OCI-LY7 (cell line): ENCODE results near the gene KAZALD1. TPM values are rescaled to one million over a fixed set of nuclear protein-coding genes. Genes with fewer than 3 reads are reported as not detected.

ENCODE experiments used
- BruUV-seq: library from RNA; stranded (reverse); fragments of 400-500 nt; replicated peaks from 2 replicates; lab custom pipeline; 2021; lab: Mats Ljungman, UMichigan
- CTCF ChIA-PET: fragments of 300-600 bp; sonication (Branson Sonifier 250); formaldehyde crosslinking; loops from one replicate; lab custom pipeline; 2022; ENCODE audit warnings: antibody characterized with exemption; ENCODE audit not compliant: unreplicated experiment; lab: Charles Lee
- POLR2A ChIA-PET: fragments of 300-600 bp; sonication (Branson Sonifier 250); formaldehyde crosslinking; loops from one replicate; lab custom pipeline; 2022; ENCODE audit warnings: antibody characterized with exemption; lab: Charles Lee
- DNase-seq: peaks from one replicate; pipeline ENCODE4 v3.0.0-alpha.2; 2015; ENCODE audit warnings: low spot score
- H2AFZ ChIP-seq: fragments of 200-600 bp; sonication (generic), shearing (Covaris generic); 2 replicates; pipeline ENCODE4 v1.6.1; 2014; ENCODE audit warnings: mild to moderate bottlenecking, antibody characterized with exemption, low read length, moderate library complexity
- H3K27ac ChIP-seq: fragments of 200-600 bp; sonication (generic); 2 replicates; pipeline ENCODE4 v1.5.1; 2014; ENCODE audit warnings: mixed run types, low read depth, mild to moderate bottlenecking, moderate library complexity, low read length, inconsistent platforms; ENCODE audit not compliant: poor library complexity, severe bottlenecking
- H3K36me3 ChIP-seq: fragments of 200-600 bp; sonication (generic); 2 replicates; pipeline ENCODE4 v1.6.1; 2014; ENCODE audit warnings: mild to moderate bottlenecking, antibody characterized with exemption, low read length, moderate library complexity, mixed read lengths; ENCODE audit not compliant: insufficient read depth
- H3K4me1 ChIP-seq: fragments of 200-600 bp; sonication (generic); 2 replicates; pipeline ENCODE4 v1.5.1; 2014; ENCODE audit warnings: mild to moderate bottlenecking, low read length; ENCODE audit not compliant: insufficient read depth, poor library complexity, severe bottlenecking
- H3K4me2 ChIP-seq: fragments of 200-600 bp; sonication (generic); 2 replicates; pipeline ENCODE4 v1.6.1; 2014; ENCODE audit warnings: mild to moderate bottlenecking, low read length
- H3K4me3 ChIP-seq: fragments of 200-600 bp; sonication (generic); 2 replicates; pipeline ENCODE4 v1.5.1; 2014; ENCODE audit warnings: mild to moderate bottlenecking, low read depth, low read length; ENCODE audit not compliant: poor library complexity, severe bottlenecking
- H3K79me2 ChIP-seq: fragments of 200-600 bp; sonication (generic); 2 replicates; pipeline ENCODE4 v1.6.1; 2016; ENCODE audit warnings: low read depth, mild to moderate bottlenecking, low read length, moderate library complexity, mixed read lengths; ENCODE audit not compliant: insufficient read depth
- H3K9me2 ChIP-seq: fragments of 200-600 bp; sonication (generic); 2 replicates; pipeline ENCODE4 v1.6.1; 2016; ENCODE audit warnings: mild to moderate bottlenecking, low read length, mixed read lengths; ENCODE audit not compliant: insufficient read depth
- H3K9me3 ChIP-seq: fragments of 200-600 bp; sonication (generic); 2 replicates; pipeline ENCODE4 v1.6.1; 2014; ENCODE audit warnings: mild to moderate bottlenecking, mixed run types, low read length, mixed read lengths
- H4K20me1 ChIP-seq: fragments of 200-600 bp; sonication (generic); 2 replicates; pipeline ENCODE4 v1.6.1; 2014; ENCODE audit warnings: mild to moderate bottlenecking, antibody characterized with exemption, low read length, moderate library complexity, mixed read lengths; ENCODE audit not compliant: insufficient read depth
- CTCF ChIP-seq: fragments of 200-600 bp; sonication (generic); conservative IDR thresholded peaks from 2 replicates; pipeline ENCODE4 v1.5.1; 2014; ENCODE audit warnings: mild to moderate bottlenecking, antibody characterized with exemption, low read length, moderate library complexity, mixed read lengths
- EZH2phosphoT487 ChIP-seq: fragments of 200-600 bp; sonication (generic); IDR thresholded peaks from 2 replicates; pipeline ENCODE4 v1.6.1; 2018; ENCODE audit warnings: low read depth, borderline replicate concordance, mild to moderate bottlenecking, mixed run types, antibody characterized with exemption, low read length, moderate library complexity, mixed read lengths
- intact Hi-C: fragments of 100-400 bp; cut with micrococcal nuclease; formaldehyde crosslinking; loops from one replicate; pipeline ENCODE4 v1.10.0; 2022; ENCODE audit not compliant: unreplicated experiment
- total RNA-seq, 2 experiments: library from RNA; depleted of rRNA in 1 of 2; stranded (reverse); fragments of >200 nt in 1 of 2; shearing (Covaris generic) in 1 of 2; gene quantifications; 2 replicates each; pipeline ENCODE4 v1.2.3, GENCODE V29; 2014 to 2022

KAZALD1 gene
- total RNA-seq, 2 experiments from 2014 or later: 18.8 to 36.4 TPM

GRCh38 chr10:101106351-101106750 is 44.6 kb downstream of the KAZALD1 start:
- H3K4me1 ChIP-seq: no peaks in the 10 kb centered on the region
- no peak for DNase-seq
- no peaks in the 10 kb centered on the region for H3K9me3 ChIP-seq
- no peaks in the 10 kb centered on the region for H3K36me3 ChIP-seq
- no peak overlapping the region for H2AFZ ChIP-seq
- BruUV-seq: no TSS peak
- ChIA-PET POLR2A (interaction anchor here (0.6 kb wide), 2 partner anchors 436 to 691 kb away, joined by 3 read pairs; no protein-coding TSS in a partner anchor), CTCF (no interaction called here)
- intact Hi-C loops: no loop called here
- no peak for TF ChIP-seq EZH2phosphoT487
- no peak for TF ChIP-seq CTCF
- H3K79me2 ChIP-seq: no peaks in the 10 kb centered on the region
- H3K27ac ChIP-seq: no peak overlapping the region
- no peaks in the 10 kb centered on the region for H4K20me1 ChIP-seq
- no peak overlapping the region for H3K4me3 ChIP-seq
- H3K9me2 ChIP-seq: no peaks in the 10 kb centered on the region
- H3K4me2 ChIP-seq: no peak overlapping the region

- Histone ChIP-seq H3K9me3 (no peaks in the 10 kb centered on the region), H3K4me2 (no peak overlapping the region), H3K4me3 (no peak overlapping the region), H3K79me2 (no peaks in the 10 kb centered on the region), H4K20me1 (no peaks in the 10 kb centered on the region), H2AFZ (no peak overlapping the region), H3K27ac (no peak overlapping the region), H3K4me1 (no peaks in the 10 kb centered on the region), H3K36me3 (no peaks in the 10 kb centered on the region), H3K9me2 (no peaks in the 10 kb centered on the region)
- no peak for DNase-seq
- POLR2A ChIA-PET: no interaction called here
- intact Hi-C loops: no loop called here
- BruUV-seq: no TSS peak
- CTCF ChIA-PET: no interaction called here
- TF ChIP-seq EZH2phosphoT487 (no peak), CTCF (no peak)
Measured at GRCh38 chr10:101107771-101108170, 46.0 kb downstream of the KAZALD1 start.

GRCh38 chr10:101110856-101111523 is 49.2 kb downstream of the KAZALD1 start:
- H3K9me3 ChIP-seq: no peaks in the 10 kb centered on the region
- H3K27ac ChIP-seq: no peak overlapping the region
- POLR2A ChIA-PET: no interaction called here
- no peaks in the 10 kb centered on the region for H3K9me2 ChIP-seq
- H2AFZ ChIP-seq: no peak overlapping the region
- H3K4me1 ChIP-seq: no peaks in the 10 kb centered on the region
- intact Hi-C loops: no loop called here
- H3K36me3 ChIP-seq: no peaks in the 10 kb centered on the region
- no peak overlapping the region for H3K4me3 ChIP-seq
- H4K20me1 ChIP-seq: no peaks in the 10 kb centered on the region
- CTCF ChIA-PET: interaction anchor here (0.5 to 0.6 kb wide), 2 partner anchors 209 to 548 kb away, joined by 3 read pairs; no protein-coding TSS in a partner anchor
- TF ChIP-seq EZH2phosphoT487 (no peak), CTCF (no peak)
- H3K4me2 ChIP-seq: no peak overlapping the region
- BruUV-seq: no TSS peak
- no peak for DNase-seq
- H3K79me2 ChIP-seq: no peaks in the 10 kb centered on the region
